GM19328 (cell line): ENCODE data around the gene HDAC10.

ENCODE experiments used
- ATAC-seq: cut with Tn5 transposase; IDR thresholded peaks from one replicate; pipeline ENCODE4 v1.9.1; 2021; ENCODE audit warnings: mild to moderate bottlenecking, moderate library complexity; ENCODE audit not compliant: unreplicated experiment

The HDAC10 gene

DNA sequence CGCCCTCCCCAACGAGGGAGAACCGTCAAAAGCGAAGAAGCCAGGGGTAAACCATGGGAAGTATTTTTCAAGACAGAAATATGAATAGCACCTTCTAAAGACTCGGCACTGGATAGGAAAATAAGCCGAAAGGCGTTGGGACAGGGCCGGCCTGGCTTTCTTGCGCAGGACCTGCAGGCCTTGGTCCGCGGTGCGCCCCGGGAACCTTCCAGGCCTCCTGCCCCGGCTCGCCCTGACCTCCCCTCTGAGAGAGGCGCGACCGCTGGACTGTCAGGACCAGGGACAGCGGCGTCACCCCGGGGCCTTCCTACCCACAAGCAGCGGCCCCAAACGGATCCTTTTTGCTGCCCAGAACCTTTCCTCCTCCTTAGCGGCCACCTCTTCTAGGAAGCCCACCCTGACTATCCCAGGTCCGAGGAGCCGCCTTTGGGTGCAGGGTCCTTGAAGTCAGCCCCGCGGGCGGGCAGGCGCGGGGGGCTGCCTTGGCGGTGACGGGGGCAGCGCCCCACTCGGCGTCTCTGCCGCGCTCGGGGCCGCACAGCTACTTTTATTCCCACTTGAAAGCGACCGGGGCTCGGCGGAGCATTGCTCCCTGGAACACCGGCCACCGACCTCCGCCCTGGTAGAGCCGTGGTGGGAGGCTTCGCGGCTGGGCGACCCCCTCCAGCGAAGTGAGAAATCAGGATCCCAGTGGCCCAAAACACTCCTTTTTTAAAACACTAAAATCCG, 19.8 kb upstream of the HDAC10 start:
- ATAC-seq = no peak

- no peak for ATAC-seq
Measured at GRCh38 chr22:50269970-50270665, 19.1 kb upstream of the HDAC10 start, which contains the start of gene MAPK11. MAPK11 (minus strand) TSS chr22:50270380; CDS start chr22:50270292, 88 bp downstream.

DNA sequence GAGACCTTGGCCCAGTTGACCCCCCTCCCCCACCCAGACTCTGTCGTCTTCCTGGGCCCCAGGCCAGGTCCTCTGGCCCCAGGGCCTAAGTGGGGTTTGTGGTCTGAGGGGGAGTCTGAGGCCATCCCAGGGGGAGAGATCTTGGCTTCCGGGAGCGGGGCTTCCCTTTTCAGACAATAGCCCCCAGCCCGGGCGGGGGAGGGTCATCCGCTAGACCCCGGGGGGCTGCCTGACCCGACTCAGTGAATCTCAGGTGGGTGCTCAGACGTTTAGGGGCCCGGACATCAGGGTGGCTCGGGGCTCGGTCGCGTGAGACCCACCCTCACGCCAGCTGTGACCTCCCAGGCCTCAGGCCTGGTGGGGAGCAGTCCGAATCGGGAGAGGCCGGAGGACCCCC, 18.5 kb upstream of the HDAC10 start:
- ATAC-seq = no peak

DNA sequence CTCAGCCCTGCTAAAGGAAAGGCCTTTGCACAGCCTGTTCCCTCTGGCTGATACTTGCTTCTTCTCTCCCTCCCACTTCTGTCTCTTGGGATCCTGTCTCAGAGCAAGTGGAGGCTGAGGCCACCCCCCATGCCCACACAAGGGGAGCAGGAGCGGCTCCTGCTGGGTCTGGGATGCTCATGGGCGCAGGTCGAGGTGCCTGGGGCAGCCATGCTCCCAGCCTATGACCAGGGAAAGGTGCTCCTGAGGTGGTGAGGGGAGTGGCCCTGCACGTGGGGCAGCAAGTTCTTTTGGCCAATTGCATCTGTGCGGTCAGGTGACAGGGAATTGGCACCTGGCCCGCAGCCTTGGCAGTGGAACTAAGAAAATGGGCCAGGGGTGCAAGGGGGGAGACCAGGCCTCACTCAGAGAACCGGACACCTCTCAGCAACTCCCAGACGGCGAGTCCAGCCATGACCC, 17.6 kb upstream of the HDAC10 start:
- ATAC-seq = no peak

DNA sequence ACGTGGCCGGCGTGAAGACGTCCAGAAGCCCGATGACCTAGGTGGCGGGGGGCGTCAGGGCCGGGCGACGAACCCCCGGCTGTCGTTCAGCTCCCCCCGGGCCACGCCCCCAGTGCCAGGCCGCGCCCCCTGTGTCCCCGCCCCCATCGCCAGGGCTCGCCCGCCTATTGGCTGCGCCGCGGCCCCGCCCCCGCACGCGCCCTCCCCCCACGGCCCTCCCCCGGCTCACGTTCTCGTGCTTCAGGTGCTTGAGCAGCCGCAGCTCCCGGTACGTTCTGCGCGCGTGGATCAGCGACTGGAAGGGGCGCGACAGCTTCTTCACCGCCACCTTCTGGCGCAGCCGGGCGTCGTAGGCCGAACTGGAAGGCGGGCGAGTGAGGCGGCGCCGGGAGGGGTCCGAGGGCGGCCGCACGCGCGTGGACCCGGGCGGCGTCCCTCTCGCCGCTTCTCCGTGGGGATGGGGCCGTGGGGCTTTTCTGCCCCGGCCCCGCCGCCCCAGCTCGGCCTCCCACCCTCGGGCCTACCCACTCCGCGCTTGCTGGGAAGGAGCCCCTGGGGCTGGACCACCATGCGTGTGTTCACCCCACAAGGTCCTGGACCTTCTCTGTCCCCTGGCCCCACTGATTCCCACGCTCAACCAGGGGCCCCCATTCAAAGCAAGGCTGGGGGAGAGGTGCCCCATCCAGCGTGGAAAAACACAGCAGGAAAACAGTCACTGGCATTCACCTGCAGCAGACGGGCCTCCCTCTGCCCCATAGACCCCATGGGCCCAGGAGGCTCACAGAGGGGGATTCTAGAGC, 16.7 kb upstream of the HDAC10 start:
- ATAC-seq = no peak

- no peak for ATAC-seq
Measured at GRCh38 chr22:50266994-50267393, 15.9 kb upstream of the HDAC10 start.

- ATAC-seq = no peak
Measured at GRCh38 chr22:50264946-50265669, 14.0 kb upstream of the HDAC10 start.

- no peak for ATAC-seq
Measured at GRCh38 chr22:50264104-50264745, 13.2 kb upstream of the HDAC10 start.

- no peak for ATAC-seq
Measured at GRCh38 chr22:50262973-50263617, 12.0 kb upstream of the HDAC10 start.

- no peak for ATAC-seq
Measured at GRCh38 chr22:50262460-50262911, 11.4 kb upstream of the HDAC10 start.

DNA sequence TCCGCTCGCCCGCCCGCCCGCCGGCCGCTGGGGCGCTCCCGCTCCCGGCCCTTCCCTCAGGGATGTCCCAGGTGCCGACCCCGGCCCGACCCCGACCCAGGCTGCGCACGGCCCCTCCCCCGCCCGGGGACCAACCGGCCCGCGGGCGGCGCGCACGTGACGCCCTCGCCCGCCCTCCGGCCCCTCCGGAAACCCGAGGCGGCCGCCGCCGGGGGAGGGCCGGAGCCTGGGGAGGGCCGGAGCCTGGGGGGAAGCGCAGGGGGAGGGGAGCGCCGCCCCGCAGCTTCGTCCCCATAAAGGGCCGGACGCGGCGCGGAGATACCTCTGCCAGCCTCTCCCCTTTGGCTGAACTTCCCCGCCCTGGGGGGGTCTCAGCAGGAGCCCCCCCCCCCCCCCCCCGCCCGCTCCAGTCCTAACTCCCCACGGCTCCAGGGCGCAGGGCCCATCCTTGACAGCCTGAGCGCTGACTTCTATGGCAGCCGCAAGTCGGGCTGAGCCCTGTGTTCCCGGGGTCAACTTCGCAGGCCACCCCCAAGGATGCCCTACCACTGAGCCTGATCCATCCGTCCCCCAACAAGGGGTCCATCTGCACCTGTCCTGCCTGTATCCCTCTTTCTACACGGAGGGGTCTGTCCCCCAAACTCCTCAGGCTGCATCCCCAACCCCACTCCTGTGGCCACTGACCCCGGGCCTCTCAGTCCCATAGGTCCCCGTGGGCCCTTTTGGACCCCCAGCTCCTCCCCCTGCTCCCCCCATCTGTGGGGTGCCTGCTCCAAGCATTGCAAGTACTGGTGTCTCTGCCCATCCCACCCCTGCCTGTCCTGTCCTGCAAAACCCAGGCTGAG, 10.8 kb upstream of the HDAC10 start, which contains the start of gene MAPK12:
MAPK12 (minus strand) TSS at position 69 of the 845 bp plus-strand sequence. CDS start 174 bp downstream, outside the sequence.
- ATAC-seq = no peak

- no peak for ATAC-seq
Measured at GRCh38 chr22:50260801-50261614, 9.9 kb upstream of the HDAC10 start.

DNA sequence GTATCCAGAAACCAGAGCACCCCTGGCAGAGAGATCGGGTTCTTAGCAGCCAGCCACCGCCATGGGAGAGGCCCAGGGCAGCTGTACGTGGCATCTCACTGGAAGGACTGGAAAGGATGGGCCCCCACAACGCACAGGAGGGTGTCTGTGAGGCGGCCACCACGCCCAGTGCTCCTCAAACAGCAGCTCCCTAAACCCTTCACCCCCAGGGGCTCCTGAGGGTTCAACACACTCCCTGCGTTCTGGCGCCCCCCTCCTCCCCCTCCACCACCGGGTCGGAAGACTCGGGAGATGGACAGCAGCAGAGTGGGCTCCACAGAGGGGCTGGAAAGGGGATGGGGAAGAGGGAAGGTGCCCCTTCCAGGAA, 9.4 kb upstream of the HDAC10 start:
- no peak for ATAC-seq

DNA sequence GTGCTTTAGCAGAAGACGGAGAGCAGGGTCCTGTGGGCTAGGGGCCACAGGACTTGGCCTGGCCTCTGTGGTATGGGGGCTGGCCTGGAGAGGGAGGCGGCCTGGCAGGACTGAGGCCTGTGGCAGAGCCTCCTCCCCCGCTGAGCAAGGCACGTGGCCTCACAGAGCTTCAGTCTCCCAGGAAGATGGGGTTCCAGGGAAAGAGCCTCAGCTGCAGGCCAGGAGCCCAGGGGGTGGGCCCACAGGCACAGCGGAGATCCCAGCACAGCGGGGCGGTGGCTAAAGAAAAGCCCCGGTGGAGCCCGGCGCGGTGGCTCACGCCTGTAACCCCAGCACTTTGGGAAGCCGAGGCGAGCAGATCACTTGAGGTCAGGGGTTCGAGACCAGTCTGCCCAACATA, 8.2 kb upstream of the HDAC10 start:
- ATAC-seq = no peak

DNA sequence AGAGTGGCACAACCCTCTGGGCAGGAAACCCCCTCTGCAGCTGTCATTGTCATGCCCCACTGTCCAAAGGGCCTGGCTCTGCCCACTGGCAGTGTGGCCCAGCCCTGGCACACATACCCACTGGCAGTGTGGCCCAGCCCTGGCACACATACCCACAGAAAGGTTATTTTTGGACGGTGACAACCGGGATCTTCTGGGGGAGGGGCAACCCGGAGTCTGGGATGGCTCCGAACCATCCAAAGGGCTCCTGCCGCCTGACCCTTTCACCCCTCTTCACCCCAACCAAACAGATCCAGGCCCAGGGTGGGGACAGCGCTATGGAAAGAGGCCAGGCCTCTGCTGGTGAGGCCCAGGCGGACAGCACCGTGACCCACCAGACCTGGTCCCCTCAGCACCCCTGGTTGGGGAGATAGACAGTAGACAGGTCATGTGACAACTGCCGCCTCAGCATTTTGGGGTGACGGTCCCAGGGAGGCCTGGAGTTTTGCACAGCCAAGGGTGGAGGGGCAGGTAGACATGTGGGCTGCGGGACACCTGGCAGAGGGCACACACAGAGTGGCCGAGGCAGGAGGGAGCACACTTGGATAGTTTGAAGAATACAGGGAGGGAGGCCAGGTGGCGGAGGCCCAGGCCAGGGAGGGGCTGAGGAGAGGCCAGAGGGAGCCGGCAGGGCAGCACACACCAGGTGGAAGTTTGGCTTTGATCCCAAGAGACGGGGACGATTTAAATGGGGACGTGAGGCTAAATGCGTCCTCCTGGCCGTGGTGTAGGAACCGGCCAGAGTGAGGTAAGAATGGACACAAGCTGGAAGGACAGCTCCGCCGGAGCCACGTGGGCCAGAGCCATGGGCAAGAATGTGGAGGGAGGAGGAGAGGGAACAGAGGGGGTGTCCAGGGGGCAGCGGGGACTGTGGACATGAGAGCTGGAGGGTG, 7.6 kb upstream of the HDAC10 start:
- no peak for ATAC-seq

- ATAC-seq = no peak
Measured at GRCh38 chr22:50257451-50258360, 6.6 kb upstream of the HDAC10 start.
